Natural killer cell treated with Interleukin-12 subunit alpha and Interleukin-12 subunit beta and Interleukin-15 and Interleukin-18, amount 100 ng/mL, for 72 hours (primary cell): ENCODE data around the gene STEAP3. TPM values are rescaled to one million over a fixed set of nuclear protein-coding genes. Genes with fewer than 3 reads are reported as not detected.
"Not testable (repeated sequence)": the region's sequence is repeated elsewhere in the genome, so short reads cannot be mapped to it uniquely, and the experiment has no call there.

Experiments
- ATAC-seq, 2 donors: fragments of 150-1000 bp; cut with Tn5 transposase in 1 of 2; sonication (Bioruptor Pico), chemical (Tn5 transposase) in 1 of 2; 2 replicates each; pipeline ENCODE4 v1.10.0; 2021
- DNase-seq: peaks from one replicate; pipeline ENCODE4 v3.0.0; 2022; ENCODE audit warnings: low spot score
- H3K27ac Mint-ChIP-seq, 2 donors: 1 replicate in 1 of 2; 2 replicates in 1 of 2; pipeline ENCODE4 v1.8.0; 2022; ENCODE audit warnings: mixed read lengths in 2 of 2, mild to moderate bottlenecking in 1 of 2, moderate library complexity in 1 of 2
- H3K27me3 Mint-ChIP-seq, 2 donors: 1 replicate in 1 of 2; 2 replicates in 1 of 2; pipeline ENCODE4 v1.8.0; 2022; ENCODE audit warnings: mixed read lengths in 2 of 2
- H3K36me3 Mint-ChIP-seq: one replicate; pipeline ENCODE4 v1.8.0; 2022; ENCODE audit warnings: mixed read lengths
- H3K4me1 Mint-ChIP-seq, 2 donors: 1 replicate in 1 of 2; 2 replicates in 1 of 2; pipeline ENCODE4 v1.8.0; 2022; ENCODE audit warnings: low read depth in 2 of 2, mixed read lengths in 2 of 2, mild to moderate bottlenecking in 1 of 2
- H3K4me3 Mint-ChIP-seq: one replicate; pipeline ENCODE4 v1.8.0; 2022; ENCODE audit warnings: mixed read lengths
- H3K9me3 Mint-ChIP-seq: 2 replicates; pipeline ENCODE4 v1.8.0; 2022; ENCODE audit warnings: mixed read lengths
- total RNA-seq, 2 donors: library from RNA; stranded (reverse); gene quantifications; one replicate each; pipeline ENCODE4 v1.2.3, GENCODE V29; 2022

STEAP3 gene
- total RNA-seq, 2 donors from 2014 or later, result 1.3 to 2.3 TPM

GRCh38 chr2:119261493-119262225 is 38.0 kb downstream of the STEAP3 start:
- Mint-ChIP-seq H3K27me3 (no peaks in the 10 kb centered on the region), H3K27ac (no peak overlapping the region), H3K4me3 (no peak overlapping the region), H3K36me3 (no peaks in the 10 kb centered on the region), H3K9me3 (no peaks in the 10 kb centered on the region), H3K4me1 (no peaks in the 10 kb centered on the region)
- DNase-seq (no peak), ATAC-seq (no peak)

- Mint-ChIP-seq H3K4me1 (peaks cover 0 to 3% of the 10 kb centered on the region in 2 donors), H3K36me3 (no peaks in the 10 kb centered on the region), H3K27me3 (peaks cover 0 to 4% of the 10 kb centered on the region in 2 donors), H3K4me3 (no peak overlapping the region), H3K9me3 (no peaks in the 10 kb centered on the region), H3K27ac (no peak overlapping the region)
- ATAC-seq (no peak), DNase-seq (no peak)
Observed at GRCh38 chr2:119263025-119263424, 39.4 kb downstream of the STEAP3 start.

GRCh38 chr2:119263656-119264055 is 40.0 kb downstream of the STEAP3 start:
- ATAC-seq (no peak), DNase-seq (no peak)
- H3K27me3 Mint-ChIP-seq, result peaks cover 0 to 4% of the 10 kb centered on the region in 2 donors
- no peak overlapping the region for H3K27ac Mint-ChIP-seq
- peaks cover 0 to 3% of the 10 kb centered on the region in 2 donors for H3K4me1 Mint-ChIP-seq
- no peaks in the 10 kb centered on the region for H3K9me3 Mint-ChIP-seq
- no peak overlapping the region for H3K4me3 Mint-ChIP-seq
- no peaks in the 10 kb centered on the region for H3K36me3 Mint-ChIP-seq

- DNase-seq (no peak), ATAC-seq (peak; percentile 68 to 73)
- Mint-ChIP-seq H3K27me3 (peaks cover 0 to 4% of the 10 kb centered on the region in 2 donors), H3K36me3 (no peaks in the 10 kb centered on the region), H3K9me3 (no peaks in the 10 kb centered on the region), H3K4me3 (no peak overlapping the region), H3K27ac (no peak overlapping the region), H3K4me1 (peaks cover 0 to 3% of the 10 kb centered on the region in 2 donors)
Observed at GRCh38 chr2:119264781-119265692, 41.4 kb downstream of the STEAP3 start.

GRCh38 chr2:119265693-119266066 is 42.0 kb downstream of the STEAP3 start:
- H3K4me1 Mint-ChIP-seq, result peaks cover 0 to 3% of the 10 kb centered on the region in 2 donors
- H3K27ac Mint-ChIP-seq, result no peak overlapping the region
- no peaks in the 10 kb centered on the region for H3K36me3 Mint-ChIP-seq
- no peaks in the 10 kb centered on the region for H3K9me3 Mint-ChIP-seq
- no peak overlapping the region for H3K4me3 Mint-ChIP-seq
- no peak for DNase-seq
- H3K27me3 Mint-ChIP-seq, result peaks cover 0 to 4% of the 10 kb centered on the region in 2 donors
- no peak for ATAC-seq

- H3K27ac Mint-ChIP-seq, result no peak overlapping the region
- peaks cover 0 to 4% of the 10 kb centered on the region in 2 donors for H3K27me3 Mint-ChIP-seq
- peaks cover 0 to 3% of the 10 kb centered on the region in 2 donors for H3K4me1 Mint-ChIP-seq
- H3K4me3 Mint-ChIP-seq, result no peak overlapping the region
- H3K9me3 Mint-ChIP-seq, result no peaks in the 10 kb centered on the region
- DNase-seq, result no peak
- H3K36me3 Mint-ChIP-seq, result no peaks in the 10 kb centered on the region
- no peak for ATAC-seq
Observed at GRCh38 chr2:119266091-119266589, 42.5 kb downstream of the STEAP3 start.

GRCh38 chr2:119267604-119268003 is 44.0 kb downstream of the STEAP3 start:
- Mint-ChIP-seq H3K9me3 (no peaks in the 10 kb centered on the region), H3K36me3 (no peaks in the 10 kb centered on the region), H3K27me3 (peaks cover 0 to 4% of the 10 kb centered on the region in 2 donors), H3K4me3 (no peak overlapping the region), H3K27ac (no peak overlapping the region), H3K4me1 (peaks cover 0 to 3% of the 10 kb centered on the region in 2 donors)
- DNase-seq (no peak), ATAC-seq (no peak)

- Mint-ChIP-seq H3K9me3 (no peaks in the 10 kb centered on the region), H3K27me3 (no peaks in the 10 kb centered on the region), H3K36me3 (no peaks in the 10 kb centered on the region), H3K4me1 (no peaks in the 10 kb centered on the region), H3K27ac (no peak overlapping the region), H3K4me3 (no peak overlapping the region)
- ATAC-seq (no peak), DNase-seq (no peak)
Observed at GRCh38 chr2:119276864-119277263, 53.2 kb downstream of the STEAP3 start.

- not testable (repeated sequence) for H3K36me3 Mint-ChIP-seq, DNase-seq, H3K9me3 Mint-ChIP-seq, H3K27ac Mint-ChIP-seq, H3K27me3 Mint-ChIP-seq, H3K4me1 Mint-ChIP-seq, ATAC-seq, H3K4me3 Mint-ChIP-seq
Observed at GRCh38 chr2:119278385-119278784, 54.8 kb downstream of the STEAP3 start.

GRCh38 chr2:119278946-119279345 is 55.3 kb downstream of the STEAP3 start:
- Mint-ChIP-seq H3K4me3 (no peak overlapping the region), H3K9me3 (no peaks in the 10 kb centered on the region), H3K27ac (no peak overlapping the region), H3K4me1 (peaks cover 0 to 2% of the 10 kb centered on the region in 2 donors), H3K27me3 (no peaks in the 10 kb centered on the region), H3K36me3 (no peaks in the 10 kb centered on the region)
- DNase-seq (no peak), ATAC-seq (no peak)

GRCh38 chr2:119279666-119280065 is 56.0 kb downstream of the STEAP3 start:
- Mint-ChIP-seq H3K4me3 (no peak overlapping the region), H3K4me1 (peaks cover 0 to 2% of the 10 kb centered on the region in 2 donors), H3K27ac (no peak overlapping the region), H3K27me3 (no peaks in the 10 kb centered on the region), H3K36me3 (no peaks in the 10 kb centered on the region), H3K9me3 (no peaks in the 10 kb centered on the region)
- ATAC-seq, result no peak
- no peak for DNase-seq

- H3K4me1 Mint-ChIP-seq, result peaks cover 0 to 2% of the 10 kb centered on the region in 2 donors
Observed at GRCh38 chr2:119280680-119281079, 57.0 kb downstream of the STEAP3 start.

GRCh38 chr2:119282146-119282995 is 58.7 kb downstream of the STEAP3 start:
- H3K9me3 Mint-ChIP-seq, result no peaks in the 10 kb centered on the region
- DNase-seq (no peak), ATAC-seq (no peak)
- H3K4me3 Mint-ChIP-seq, result no peak overlapping the region
- H3K27ac Mint-ChIP-seq, result no peak overlapping the region
- no peaks in the 10 kb centered on the region for H3K27me3 Mint-ChIP-seq
- peaks cover 0 to 2% of the 10 kb centered on the region in 2 donors for H3K4me1 Mint-ChIP-seq
- H3K36me3 Mint-ChIP-seq, result no peaks in the 10 kb centered on the region

More at GRCh38 chr2:119280680-119281079, 57.0 kb downstream of the STEAP3 start:
- DNase-seq, result no peak
- H3K27me3 Mint-ChIP-seq, result no peaks in the 10 kb centered on the region
- H3K27ac Mint-ChIP-seq, result no peak overlapping the region
- no peaks in the 10 kb centered on the region for H3K9me3 Mint-ChIP-seq
- H3K36me3 Mint-ChIP-seq, result no peaks in the 10 kb centered on the region
- no peak overlapping the region for H3K4me3 Mint-ChIP-seq
- ATAC-seq, result no peak
